ENCODE data around the gene HNRNPF.

Gene HNRNPF

DNA sequence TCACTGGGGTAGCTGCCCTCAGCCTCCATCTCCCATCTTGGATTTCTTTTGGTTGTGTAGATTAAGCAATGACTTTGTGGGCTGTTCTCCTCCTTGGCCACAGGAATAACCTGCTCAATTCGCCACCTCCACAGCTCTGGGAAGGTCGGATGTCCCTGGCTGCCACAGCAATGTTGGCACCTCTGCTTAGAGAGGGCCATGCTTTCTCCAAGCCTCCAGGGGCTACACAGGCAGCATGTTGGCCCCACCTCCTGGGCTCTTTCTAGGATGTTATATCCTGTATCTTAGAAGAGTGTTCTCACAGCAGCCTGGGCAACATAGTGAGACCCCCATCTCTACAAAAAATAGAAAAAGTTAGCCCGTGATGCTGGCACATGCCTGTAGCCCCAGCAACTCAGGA, 72.9 kb downstream of the HNRNPF start:
- Histone ChIP-seq H3K9me3 (replicated peaks in 1 of 11) (peaks cover 0 to 19% (median 0%) of the 10 kb centered on the region in 11 experiments; a peak in 2 of 22 replicates), H4K20me1 (no peaks in the 10 kb centered on the region), H3K4me2 (no peak overlapping the region), H3K27ac (no peak overlapping the region), H3K27me3 (no peaks in the 10 kb centered on the region), H3K4me1 (peaks cover 14 to 41% (median 26%) of the 10 kb centered on the region in 10 experiments), H3K36me3 (no peaks in the 10 kb centered on the region), H3K4me3 (no peak overlapping the region), H3K9ac (no peak overlapping the region)
- TF ChIP-seq Cebpa-rat (IDR thresholded peaks at IDR 0.05), result no peak

Measured in BLaER1 treated with 17β-estradiol and CSF1 and Interleukin-3, amounts not matched to agents 10 nM and 100 nM (cell line).